HG02884 (cell line): Measurements from ENCODE around the gene TSPAN13.
"Not testable (repeated sequence)": the region's sequence is repeated elsewhere in the genome, so short reads cannot be mapped to it uniquely, and the experiment has no call there.

ENCODE experiments used
- ATAC-seq: cut with Tn5 transposase; IDR thresholded peaks from one replicate; pipeline ENCODE4 v1.9.1; 2021; ENCODE audit warnings: mild to moderate bottlenecking, moderate library complexity; ENCODE audit not compliant: unreplicated experiment

Gene TSPAN13

GRCh38 chr7:16740623-16740953 is 13.0 kb upstream of the TSPAN13 start:
- no peak for ATAC-seq

GRCh38 chr7:16740996-16741395 is 12.6 kb upstream of the TSPAN13 start:
- no peak for ATAC-seq

DNA sequence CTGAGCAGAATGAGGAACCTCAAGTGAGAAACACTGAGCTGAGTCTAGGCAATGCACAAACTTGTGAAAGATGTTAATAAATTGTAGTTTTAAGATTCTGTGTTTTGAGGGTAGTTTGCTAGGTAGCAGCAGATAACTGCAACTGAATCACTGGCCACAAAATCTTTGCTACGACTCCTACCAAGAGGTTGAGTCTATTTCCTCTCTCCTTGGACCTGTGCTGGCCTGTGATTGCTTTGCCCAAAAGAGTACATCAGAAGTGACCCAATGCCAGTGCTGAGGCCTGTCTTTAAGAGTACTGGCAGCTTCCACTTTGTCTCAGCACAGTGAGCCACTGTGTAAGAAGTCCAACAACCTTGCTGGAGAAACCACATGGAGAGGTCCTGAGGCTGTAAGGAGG is 11.9 kb upstream of the TSPAN13 start:
- no peak for ATAC-seq

GRCh38 chr7:16742547-16742946 is 11.0 kb upstream of the TSPAN13 start:
- no peak for ATAC-seq

- ATAC-seq = no peak
Observed at GRCh38 chr7:16743236-16743635, 10.3 kb upstream of the TSPAN13 start.

GRCh38 chr7:16744518-16745250 is 8.9 kb upstream of the TSPAN13 start:
- no peak for ATAC-seq

DNA sequence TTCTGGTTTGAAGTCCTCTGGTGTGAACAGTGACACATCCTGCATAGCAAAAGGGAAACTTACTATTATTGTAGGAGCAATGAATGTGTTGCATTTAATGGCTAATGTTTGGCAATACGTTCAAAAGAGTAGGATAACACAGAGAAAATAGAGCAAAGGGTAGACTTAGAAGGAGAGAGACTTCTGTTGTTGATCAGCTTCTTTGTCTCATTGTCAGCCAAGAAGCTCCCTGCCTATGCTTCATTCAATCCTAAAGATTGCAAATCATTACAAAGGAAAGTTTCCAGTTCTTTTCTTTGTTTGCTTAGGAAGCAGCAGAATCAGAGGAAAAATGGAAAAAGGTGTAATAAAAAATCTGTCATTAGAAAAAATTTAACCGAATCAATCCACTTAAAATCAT is 7.9 kb upstream of the TSPAN13 start:
- ATAC-seq = no peak

DNA sequence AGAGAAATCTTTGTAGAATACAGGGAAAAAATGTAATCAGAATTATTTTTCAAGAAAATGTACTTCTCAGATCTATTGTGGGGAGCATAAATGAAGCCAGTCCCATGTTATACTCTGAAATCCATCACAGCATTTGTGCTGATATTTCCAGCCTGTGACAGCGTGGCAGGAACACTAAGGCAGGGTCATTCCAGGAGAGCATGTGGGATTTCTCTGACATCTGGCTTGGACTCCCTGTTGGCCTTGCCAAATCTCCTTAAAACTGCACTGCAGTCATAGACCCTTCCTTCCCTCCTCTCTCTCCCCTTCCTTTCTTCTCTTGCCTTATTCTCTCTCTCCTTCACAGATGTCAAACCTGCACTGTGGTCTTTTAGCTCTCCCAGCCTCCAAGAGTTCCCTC is 6.5 kb upstream of the TSPAN13 start:
- ATAC-seq = no peak

GRCh38 chr7:16753932-16754855 is 639 bp downstream of the TSPAN13 start:
- ATAC-seq = peak; percentile 25

DNA sequence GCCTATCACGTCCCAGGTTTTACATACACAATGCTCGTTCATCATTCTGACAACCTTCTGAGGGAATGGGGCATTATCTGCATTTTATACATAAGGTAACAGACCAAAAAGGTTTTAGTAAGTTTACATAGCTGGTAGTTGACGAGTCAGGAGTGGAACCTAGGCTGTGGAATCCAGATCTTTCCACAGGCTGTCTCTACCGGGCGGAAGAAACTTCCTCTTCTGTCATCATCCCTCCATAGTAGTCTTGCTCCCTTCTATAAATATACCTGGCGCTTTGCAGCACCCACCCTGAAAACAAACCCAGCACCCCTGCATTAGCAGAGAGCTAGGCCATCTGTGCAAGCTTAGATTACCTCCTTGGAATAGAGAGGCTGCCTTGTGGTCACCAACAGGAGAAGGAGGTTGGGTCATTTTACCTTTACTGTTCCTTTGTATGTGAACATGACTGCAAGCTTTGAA is 1.3 kb downstream of the TSPAN13 start:
- ATAC-seq = no peak

- no peak for ATAC-seq
Observed at GRCh38 chr7:16755397-16755796, 1.8 kb downstream of the TSPAN13 start.

- no peak for ATAC-seq
Observed at GRCh38 chr7:16758036-16758435, 4.5 kb downstream of the TSPAN13 start.

DNA sequence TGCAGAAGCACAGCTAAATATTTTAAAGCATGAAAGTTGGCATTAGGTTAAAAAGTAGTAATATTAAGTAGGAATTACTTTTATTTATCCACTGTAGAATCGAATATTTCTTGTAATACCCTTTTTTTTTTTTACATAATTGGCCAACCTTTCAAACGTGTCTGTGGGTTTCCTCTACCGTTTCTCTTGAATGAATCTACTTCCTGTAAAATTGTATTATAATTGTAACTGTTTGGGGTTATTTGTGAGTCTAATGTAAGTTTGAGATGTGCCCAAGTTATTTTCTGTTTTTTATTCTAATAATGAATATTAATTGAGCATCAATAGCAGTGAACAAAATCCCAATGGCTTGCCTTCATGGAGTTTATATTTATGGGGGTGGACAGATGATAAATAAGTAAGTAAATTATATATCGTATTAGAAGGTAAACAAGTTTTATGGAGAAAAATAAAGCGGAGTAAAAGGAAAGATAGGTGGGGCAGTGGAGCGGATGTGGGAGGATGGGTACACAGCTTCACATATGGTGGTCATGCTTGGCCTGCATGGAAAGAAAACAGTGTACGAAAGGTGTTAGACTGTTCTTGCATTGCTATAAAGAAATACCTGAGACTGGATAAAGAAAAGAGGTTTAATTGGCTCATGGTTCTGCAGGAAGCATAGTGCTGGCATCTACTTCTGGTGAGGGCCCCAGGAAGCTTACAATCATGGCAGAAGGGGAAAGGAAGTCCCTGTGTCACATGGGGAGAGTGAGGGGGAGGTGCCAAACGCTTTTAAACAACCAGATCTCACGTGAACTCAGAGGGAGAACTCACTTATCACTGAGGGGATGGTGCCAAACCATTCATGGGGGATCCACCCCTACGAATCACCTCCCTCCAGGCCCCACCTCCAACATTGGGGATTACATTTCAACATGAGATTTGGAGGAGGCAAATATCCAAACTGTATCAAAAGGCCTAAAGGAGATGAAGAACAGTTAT is 5.4 kb downstream of the TSPAN13 start:
- no peak for ATAC-seq

GRCh38 chr7:16759840-16760239 is 6.3 kb downstream of the TSPAN13 start:
- ATAC-seq = no peak

DNA sequence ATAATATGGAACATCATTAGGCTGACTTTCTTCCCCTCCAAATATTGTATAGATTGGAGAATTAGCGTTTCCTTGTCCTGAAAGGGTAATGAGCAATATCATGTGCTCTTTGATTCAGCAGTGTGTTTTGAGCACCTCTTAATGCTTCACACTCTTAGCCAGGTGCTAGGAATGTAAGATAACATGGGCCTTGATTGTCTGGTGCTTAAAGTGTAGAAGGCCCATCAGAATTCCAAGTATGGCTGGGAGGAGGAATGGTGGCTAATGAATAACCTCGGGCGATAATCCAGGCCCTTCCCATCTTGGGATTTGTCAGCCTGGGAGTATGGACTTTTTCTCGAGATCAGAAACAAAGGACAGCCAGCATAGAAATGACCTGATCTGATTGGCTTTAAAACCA is 8.6 kb downstream of the TSPAN13 start:
- ATAC-seq = no peak

GRCh38 chr7:16764942-16765341 is 11.4 kb downstream of the TSPAN13 start:
- no peak for ATAC-seq

GRCh38 chr7:16765436-16765859 is 11.9 kb downstream of the TSPAN13 start:
- no peak for ATAC-seq

- ATAC-seq = not testable (repeated sequence)
Observed at GRCh38 chr7:16769994-16770393, 16.4 kb downstream of the TSPAN13 start.

- ATAC-seq = no peak
Observed at GRCh38 chr7:16770657-16771329, 17.2 kb downstream of the TSPAN13 start.

DNA sequence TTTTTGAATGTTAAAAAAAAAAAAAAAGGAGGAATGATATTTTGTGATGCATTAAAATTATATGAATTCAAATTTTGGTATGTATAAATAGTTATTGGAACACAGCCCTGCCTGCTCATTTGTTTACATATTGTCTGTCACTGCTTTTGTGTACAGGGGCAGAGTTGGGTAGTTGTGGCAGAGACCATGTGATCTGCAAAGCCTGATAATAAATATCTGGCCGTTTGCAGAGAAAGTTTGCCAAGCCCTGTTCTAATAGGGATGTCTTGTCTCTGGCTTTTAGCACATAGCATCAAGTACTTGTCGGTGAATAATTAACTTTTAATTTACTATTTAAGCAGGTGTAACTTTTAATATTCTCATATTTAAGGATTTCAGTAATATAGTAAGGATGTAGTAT is 19.8 kb downstream of the TSPAN13 start:
- ATAC-seq = no peak
